Measurements from ENCODE around the gene BBLN. TPM values are rescaled to one million over a fixed set of nuclear protein-coding genes. Genes with fewer than 3 reads are reported as not detected.

Gene BBLN
- total RNA-seq, 1 experiment from 2014 or later, result 154 TPM

DNA sequence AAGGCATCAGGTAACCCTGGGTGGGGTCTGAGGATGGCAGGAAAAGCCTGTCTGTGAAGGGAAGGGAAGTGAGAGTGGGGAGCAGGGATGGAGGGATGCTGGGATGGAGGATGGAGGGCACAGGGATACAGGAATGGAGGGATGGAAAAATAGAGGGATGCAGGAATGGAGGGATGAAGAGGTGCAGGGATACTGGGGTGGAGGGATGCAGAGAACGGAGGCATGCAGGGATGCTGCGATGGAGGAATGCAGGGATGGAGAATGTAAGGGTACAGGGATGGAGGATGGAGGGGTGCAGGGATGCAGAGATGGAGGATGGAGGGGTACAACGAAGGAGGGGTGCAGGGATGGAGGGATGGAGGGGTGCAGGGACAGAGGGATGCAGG lies 41.6 kb upstream of the BBLN start:
- H3K4me2 ChIP-seq, result no peak overlapping the region; the same call in 1 of the 2 replicates
- no peak overlapping the region for H2AFZ ChIP-seq
- BruUV-seq (replicated peaks), result no TSS peak
- no peak overlapping the region for H3K4me3 ChIP-seq
- no peaks in the 10 kb centered on the region for H3K9me2 ChIP-seq (ENCODE audit: insufficient read depth)
- no peaks in the 10 kb centered on the region for H3K36me3 ChIP-seq (ENCODE audit: low read depth)
- ChIA-PET CTCF (interaction anchor here (1.0 to 1.5 kb wide), 4 partner anchors 11 to 362 kb away, joined by 3 to 8 read pairs (median 6); no protein-coding TSS in a partner anchor), POLR2A (ENCODE audit: unreplicated experiment) (no interaction called here)
- DNase-seq, result no peak
- H3K27ac ChIP-seq, result no peak overlapping the region
- H3K9me3 ChIP-seq (ENCODE audit: insufficient read depth, low read depth), result no peaks in the 10 kb centered on the region
- TF ChIP-seq, protein P1, sequence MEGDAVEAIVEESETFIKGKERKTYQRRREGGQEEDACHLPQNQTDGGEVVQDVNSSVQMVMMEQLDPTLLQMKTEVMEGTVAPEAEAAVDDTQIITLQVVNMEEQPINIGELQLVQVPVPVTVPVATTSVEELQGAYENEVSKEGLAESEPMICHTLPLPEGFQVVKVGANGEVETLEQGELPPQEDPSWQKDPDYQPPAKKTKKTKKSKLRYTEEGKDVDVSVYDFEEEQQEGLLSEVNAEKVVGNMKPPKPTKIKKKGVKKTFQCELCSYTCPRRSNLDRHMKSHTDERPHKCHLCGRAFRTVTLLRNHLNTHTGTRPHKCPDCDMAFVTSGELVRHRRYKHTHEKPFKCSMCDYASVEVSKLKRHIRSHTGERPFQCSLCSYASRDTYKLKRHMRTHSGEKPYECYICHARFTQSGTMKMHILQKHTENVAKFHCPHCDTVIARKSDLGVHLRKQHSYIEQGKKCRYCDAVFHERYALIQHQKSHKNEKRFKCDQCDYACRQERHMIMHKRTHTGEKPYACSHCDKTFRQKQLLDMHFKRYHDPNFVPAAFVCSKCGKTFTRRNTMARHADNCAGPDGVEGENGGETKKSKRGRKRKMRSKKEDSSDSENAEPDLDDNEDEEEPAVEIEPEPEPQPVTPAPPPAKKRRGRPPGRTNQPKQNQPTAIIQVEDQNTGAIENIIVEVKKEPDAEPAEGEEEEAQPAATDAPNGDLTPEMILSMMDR (conservative IDR thresholded peaks at IDR 0.05), result no peak
- no peak for TF ChIP-seq EZH2 (IDR thresholded peaks at IDR 0.05; ENCODE audit: low read depth)
- no peaks in the 10 kb centered on the region for H3K4me1 ChIP-seq (replicated peaks; ENCODE audit: insufficient read depth)
- no peaks in the 10 kb centered on the region for H3K79me2 ChIP-seq (ENCODE audit: low read depth)
- intact Hi-C loops (cut with micrococcal nuclease; ENCODE audit: unreplicated experiment), result loop anchor here (5.0 kb wide), 1 partner anchor 66 kb away; no protein-coding TSS in a partner anchor
- H3F3A ChIP-seq (ENCODE audit: insufficient read depth, low read depth), result peaks cover 10% of the 10 kb centered on the region; the same call in 1 of the 2 replicates
- no peaks in the 10 kb centered on the region for H3K27me3 ChIP-seq (ENCODE audit: insufficient read depth, low read depth)
- H4K20me1 ChIP-seq (ENCODE audit: insufficient read depth), result peaks cover 3% of the 10 kb centered on the region; the same call in 1 of the 2 replicates

DNA sequence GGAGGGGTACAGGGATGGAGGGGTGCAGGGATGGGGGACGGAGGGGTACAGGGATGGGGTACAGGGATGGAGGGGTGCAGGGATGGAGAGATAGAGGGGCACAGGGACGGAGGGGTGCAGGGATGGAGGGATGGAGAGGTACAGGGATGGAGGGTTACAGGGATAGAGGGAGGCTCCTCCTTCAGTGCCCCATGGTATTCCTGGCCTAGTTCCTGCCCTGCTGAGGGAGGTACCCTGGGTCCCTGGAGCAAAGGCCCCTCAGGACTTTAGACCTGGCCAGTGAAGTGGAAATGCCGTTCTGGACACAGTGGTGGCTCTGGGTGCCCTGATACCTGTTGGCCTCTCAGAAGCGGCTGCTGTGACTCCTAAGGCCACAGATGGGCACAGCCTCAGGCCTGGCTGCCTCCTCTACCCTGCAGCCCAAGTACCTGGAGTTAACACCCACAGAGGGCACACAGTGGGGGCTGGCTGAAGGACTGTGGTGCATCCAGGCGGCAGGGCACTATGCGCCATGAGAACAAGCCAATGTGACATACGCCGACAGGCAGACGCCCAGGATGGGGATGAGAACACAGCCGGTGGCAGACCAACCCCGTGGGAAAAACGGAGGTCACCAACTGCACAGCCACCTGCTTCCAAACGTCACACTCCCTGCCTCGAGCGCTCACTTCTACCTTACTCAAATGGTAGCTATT lies 40.9 kb upstream of the BBLN start:
- Histone ChIP-seq H3F3A (ENCODE audit: insufficient read depth, low read depth) (peaks cover 10% of the 10 kb centered on the region; the same call in 1 of the 2 replicates), H3K9me3 (ENCODE audit: insufficient read depth, low read depth) (no peaks in the 10 kb centered on the region), H3K4me1 (replicated peaks; ENCODE audit: insufficient read depth) (no peaks in the 10 kb centered on the region), H4K20me1 (ENCODE audit: insufficient read depth) (peaks cover 3% of the 10 kb centered on the region; the same call in 1 of the 2 replicates), H3K4me2 (no peak overlapping the region), H3K36me3 (ENCODE audit: low read depth) (no peaks in the 10 kb centered on the region), H3K9me2 (ENCODE audit: insufficient read depth) (no peaks in the 10 kb centered on the region), H3K4me3 (no peak overlapping the region), H3K27me3 (ENCODE audit: insufficient read depth, low read depth) (no peaks in the 10 kb centered on the region), H3K27ac (no peak overlapping the region), H3K79me2 (ENCODE audit: low read depth) (peaks cover under 1% of the 10 kb centered on the region; the same call in 1 of the 2 replicates), H2AFZ (no peak overlapping the region)
- intact Hi-C loops (cut with micrococcal nuclease; ENCODE audit: unreplicated experiment), result loop anchor here (5.0 kb wide), 1 partner anchor 67 kb away; no protein-coding TSS in a partner anchor
- no peak for TF ChIP-seq EZH2 (IDR thresholded peaks at IDR 0.05; ENCODE audit: low read depth)
- TF ChIP-seq, protein P1 (conservative IDR thresholded peaks at IDR 0.05), result no peak
- ChIA-PET CTCF (interaction anchor here (0.7 kb wide), 2 partner anchors 25 to 56 kb away, joined by 3 read pairs; no protein-coding TSS in a partner anchor), POLR2A (ENCODE audit: unreplicated experiment) (no interaction called here)
- no TSS peak for BruUV-seq (replicated peaks)
- no peak for DNase-seq

DNA sequence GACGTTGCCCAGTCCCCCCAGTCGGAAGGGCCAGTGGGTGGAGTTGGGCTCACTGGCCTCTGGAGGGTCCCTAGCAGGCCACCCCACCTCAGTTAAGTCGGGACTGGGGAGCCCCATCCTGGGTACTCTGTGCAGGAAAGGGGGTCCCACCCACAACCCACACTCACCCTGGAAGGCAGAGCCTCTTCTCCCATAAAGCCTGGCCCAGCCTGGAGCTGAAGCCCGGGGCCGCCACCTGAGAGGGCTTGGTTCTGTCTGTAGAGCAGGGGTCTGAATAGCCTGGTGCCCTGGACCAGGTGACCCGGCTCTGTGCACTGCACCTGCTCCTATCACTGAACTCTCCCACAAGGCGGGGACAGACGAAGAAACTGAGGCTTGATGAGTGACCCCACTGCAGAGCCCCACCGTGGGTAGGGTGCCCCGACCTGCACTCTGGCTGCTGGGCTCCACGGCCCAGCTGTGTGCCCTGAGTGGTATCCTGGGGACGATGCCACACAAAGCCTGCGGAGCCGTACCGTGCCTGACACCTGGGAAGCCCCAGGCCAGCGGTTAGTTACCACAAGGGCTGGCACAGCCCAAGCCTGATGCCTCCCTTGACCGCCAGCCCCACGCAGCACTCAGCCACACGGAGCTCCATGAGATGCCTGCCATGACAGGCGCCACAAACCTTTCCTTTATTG lies 39.9 kb upstream of the BBLN start:
- no peak overlapping the region for H3K4me3 ChIP-seq
- H3K27me3 ChIP-seq (ENCODE audit: insufficient read depth, low read depth), result no peaks in the 10 kb centered on the region
- TF ChIP-seq EZH2 (IDR thresholded peaks at IDR 0.05; ENCODE audit: low read depth), result no peak
- TF ChIP-seq, protein P1 (conservative IDR thresholded peaks at IDR 0.05), result no peak
- peaks cover 10% of the 10 kb centered on the region; the same call in 1 of the 2 replicates for H3K79me2 ChIP-seq (ENCODE audit: low read depth)
- intact Hi-C loops (cut with micrococcal nuclease; ENCODE audit: unreplicated experiment), result no loop called here
- H4K20me1 ChIP-seq (ENCODE audit: insufficient read depth), result peaks cover 11% of the 10 kb centered on the region
- H3F3A ChIP-seq (ENCODE audit: insufficient read depth, low read depth), result peaks cover 10% of the 10 kb centered on the region; the same call in 1 of the 2 replicates
- no peak overlapping the region for H2AFZ ChIP-seq
- no peak overlapping the region for H3K4me2 ChIP-seq
- H3K9me3 ChIP-seq (ENCODE audit: insufficient read depth, low read depth), result no peaks in the 10 kb centered on the region
- no peak overlapping the region for H3K27ac ChIP-seq
- ChIA-PET POLR2A (ENCODE audit: unreplicated experiment) (no interaction called here), CTCF (interaction anchor here (0.7 kb wide), 2 partner anchors 24 to 55 kb away, joined by 3 read pairs; no protein-coding TSS in a partner anchor)
- no peaks in the 10 kb centered on the region for H3K9me2 ChIP-seq (ENCODE audit: insufficient read depth)
- DNase-seq, result no peak
- H3K4me1 ChIP-seq (replicated peaks; ENCODE audit: insufficient read depth), result no peaks in the 10 kb centered on the region
- no TSS peak for BruUV-seq (replicated peaks)
- H3K36me3 ChIP-seq (ENCODE audit: low read depth), result no peaks in the 10 kb centered on the region

Measured in PC-9 (cell line).